GM12878 (cell line): Measurements from ENCODE around the gene TGM6. TPM values are rescaled to one million over a fixed set of nuclear protein-coding genes. Genes with fewer than 3 reads are reported as not detected.

ENCODE experiments used
- ATAC-seq: fragments of 200-7000 bp; cut with Tn5 transposase; 3 replicates; pipeline ENCODE4 v1.9.1; 2020; ENCODE audit warnings: mild to moderate bottlenecking, moderate library complexity
- BruUV-seq: library from RNA; stranded (reverse); fragments of 400-500 nt; replicated peaks from 2 replicates; lab custom pipeline; 2021; lab: Mats Ljungman, UMichigan
- CTCF ChIA-PET: fragments of 300-600 bp; sonication (Branson Sonifier 250); formaldehyde crosslinking; extraction: SDS; loops from one replicate; lab custom pipeline; 2021; ENCODE audit warnings: inconsistent platforms; lab: Yijun Ruan, JAX
- POLR2A ChIA-PET: fragments of 350-600 bp; formaldehyde crosslinking; extraction: SDS; loops from one replicate; lab custom pipeline; 2021; ENCODE audit warnings: inconsistent platforms; lab: Charles Lee
- RAD21 ChIA-PET: fragments of 300-600 bp; sonication (Branson Sonifier 250); formaldehyde crosslinking; loops from one replicate; lab custom pipeline; 2023; ENCODE audit warnings: antibody characterized with exemption; ENCODE audit not compliant: unreplicated experiment; lab: Charles Lee
- SMC1A ChIA-PET: fragments of 300-600 bp; sonication (Branson Sonifier 250); formaldehyde crosslinking; loops from one replicate; lab custom pipeline; 2023; ENCODE audit not compliant: unreplicated experiment, uncharacterized antibody; lab: Charles Lee
- DNase-seq: peaks from one replicate; pipeline ENCODE4 v3.0.0-alpha.2; 2011; ENCODE audit warnings: low read depth, low spot score
- FAIRE-seq: peaks from 3 replicates; lab custom pipeline; 2011; peaks lifted over from hg19 to GRCh38; lab: Jason Lieb, UNC
- H2AFZ ChIP-seq: 2 replicates; pipeline ENCODE4 v1.6.0; 2011; ENCODE audit warnings: low read depth, low read length, control low read depth; ENCODE audit not compliant: control insufficient read depth
- H3K27ac ChIP-seq: 2 replicates; pipeline ENCODE4 v1.5.1; 2011; ENCODE audit warnings: control low read depth; ENCODE audit not compliant: control insufficient read depth, insufficient read depth
- H3K27me3 ChIP-seq, 2 experiments: replicated peaks in 1 of 2; 2 replicates each; pipeline versions ENCODE4 v1.6.0 to v1.6.1; 2011; ENCODE audit warnings: low read length in 1 of 2; ENCODE audit not compliant: control insufficient read depth in 2 of 2, insufficient read depth in 2 of 2
- H3K36me3 ChIP-seq, 2 experiments: 2 replicates each; pipeline ENCODE4 v1.5.1; 2011; ENCODE audit warnings: low read length in 1 of 2; ENCODE audit not compliant: control insufficient read depth in 2 of 2, insufficient read depth in 2 of 2
- H3K4me1 ChIP-seq: 2 replicates; pipeline ENCODE4 v1.6.1; 2011; ENCODE audit warnings: mild to moderate bottlenecking, low read length, moderate library complexity, mixed read lengths; ENCODE audit not compliant: control insufficient read depth, insufficient read depth
- H3K4me2 ChIP-seq: 2 replicates; pipeline ENCODE4 v1.6.0; 2011; ENCODE audit warnings: control low read depth; ENCODE audit not compliant: control insufficient read depth, insufficient read depth
- H3K4me3 ChIP-seq: fragments of 200-600 bp; sonication (generic); 2 replicates; pipeline ENCODE4 v1.5.1; 2016
- H3K79me2 ChIP-seq: 2 replicates; pipeline ENCODE4 v1.6.0; 2011; ENCODE audit warnings: low read length; ENCODE audit not compliant: control insufficient read depth, insufficient read depth
- H3K9ac ChIP-seq: 2 replicates; pipeline ENCODE4 v1.8.0; 2011; ENCODE audit warnings: low read length, control low read depth, mixed read lengths; ENCODE audit not compliant: control insufficient read depth, insufficient read depth
- H3K9me3 ChIP-seq: replicated peaks from 3 replicates; pipeline ENCODE4 v1.5.1; 2011; ENCODE audit warnings: mild to moderate bottlenecking, low read length; ENCODE audit not compliant: control insufficient read depth, insufficient read depth
- H4K20me1 ChIP-seq: 2 replicates; pipeline ENCODE4 v1.6.0; 2011; ENCODE audit not compliant: control insufficient read depth, insufficient read depth
- ETV6 ChIP-seq, 2 experiments: fragments of 450-650 bp in 1 of 2; IDR thresholded peaks in 1 of 2; conservative IDR thresholded peaks in 1 of 2; 2 replicates each; pipeline ENCODE4 v1.6.1; 2014; ENCODE audit warnings: antibody characterized with exemption in 1 of 2, borderline replicate concordance in 1 of 2, low read depth in 1 of 2, mild to moderate bottlenecking in 1 of 2, moderate library complexity in 1 of 2
- JUND ChIP-seq: IDR thresholded peaks from 2 replicates; pipeline ENCODE4 v1.6.1; 2012; ENCODE audit warnings: low read depth, mild to moderate bottlenecking, low read length, improper control_type of control experiment, moderate library complexity
- MTA3 ChIP-seq: IDR thresholded peaks from 2 replicates; pipeline ENCODE4 v1.6.1; 2012; ENCODE audit warnings: low read length, inconsistent platforms, borderline replicate concordance
- RCOR1 ChIP-seq: conservative IDR thresholded peaks from 2 replicates; pipeline ENCODE4 v1.6.1; 2012; ENCODE audit warnings: low read depth, low read length, improper control_type of control experiment
- SIX5 ChIP-seq: IDR thresholded peaks from 2 replicates; pipeline ENCODE4 v1.6.1; 2011; ENCODE audit warnings: mild to moderate bottlenecking, low read depth, low read length, moderate library complexity; ENCODE audit not compliant: severe bottlenecking
- SMC3 ChIP-seq: IDR thresholded peaks from 2 replicates; pipeline ENCODE4 v1.6.1; 2011; ENCODE audit warnings: low read length, improper control_type of control experiment, borderline replicate concordance
- STAT1 ChIP-seq: fragments of 450-650 bp; conservative IDR thresholded peaks from 2 replicates; pipeline ENCODE4 v1.6.1; 2014; ENCODE audit warnings: antibody characterized with exemption, mild to moderate bottlenecking
- TARDBP ChIP-seq: IDR thresholded peaks from 2 replicates; pipeline ENCODE4 v1.6.1; 2016; ENCODE audit warnings: borderline replicate concordance
- WRNIP1 ChIP-seq: IDR thresholded peaks from 2 replicates; pipeline ENCODE4 v1.6.1; 2011; ENCODE audit warnings: low read depth, low read length, improper control_type of control experiment, borderline replicate concordance
- ZNF384 ChIP-seq: IDR thresholded peaks from 2 replicates; pipeline ENCODE4 v1.6.1; 2012; ENCODE audit warnings: low read depth, mild to moderate bottlenecking, low read length, improper control_type of control experiment, borderline replicate concordance
- ZNF687 ChIP-seq: fragments of 450-650 bp; IDR thresholded peaks from 2 replicates; pipeline ENCODE4 v1.6.1; 2017; ENCODE audit warnings: mild to moderate bottlenecking, moderate library complexity
- WGBS: methylation state at CpG from one replicate; pipeline ENCODE4 v1.1.6; 2016; ENCODE audit warnings: low lambda C conversion rate; ENCODE audit not compliant: insufficient replicate concordance, insufficient coverage; ENCODE audit errors: missing lambda C conversion rate; 5-methylcytosine and 5-hydroxymethylcytosine counted together
- in situ Hi-C: fragments of 300-500 bp; cut with MboI; formaldehyde crosslinking; loops from 9 replicates; pipeline ENCODE4 v1.14.3; 2018; ENCODE audit warnings: mixed read lengths
- intact Hi-C: fragments of 100-400 bp; cut with micrococcal nuclease; formaldehyde crosslinking; loops from one replicate; pipeline ENCODE4 v1.14.2; 2022; ENCODE audit not compliant: unreplicated experiment
- polyA plus RNA-seq, 11 experiments: library from polyadenylated mRNA; depleted of rRNA in 4 of 11; unstranded in 6 of 11; stranded (reverse) in 5 of 11; fragments of >200 nt; fragmentation: Nextera tagmentation in 4 of 11; fragmentation: Illumina TruSeq in 1 of 11; extraction: Ambion mirVana in 4 of 11; extraction: Trizol in 1 of 11; gene quantifications; 1 replicate in 1 of 11; 2 replicates in 10 of 11; pipeline versions ENCODE4 v1.2.1 to v1.2.3, GENCODE V29; 2011 to 2016; ENCODE audit warnings: inconsistent platforms in 2 of 11, missing spikeins in 2 of 11, low read depth in 1 of 11
- total RNA-seq, 4 experiments: library from RNA; depleted of rRNA in 3 of 4; stranded (reverse); fragments of >200 nt in 3 of 4; fragmentation: Illumina TruSeq in 1 of 4; extraction: Trizol in 1 of 4; gene quantifications; 2 replicates each; pipeline versions ENCODE4 v1.2.1 to v1.2.3, GENCODE V29; 2013 to 2021

Gene TGM6
- total and polyA plus RNA-seq, 10 of the 15 experiments (the other 5 are each of a cell fraction or from before 2014, with no cell fraction given), result not detected

- no peak for TF ChIP-seq ETV6 (conservative IDR thresholded peaks at IDR 0.05 in 1 of 2, IDR thresholded peaks at IDR 0.05 in 1 of 2; ENCODE audit: borderline replicate concordance in 1 of 2, low read depth in 1 of 2)
- no peak for TF ChIP-seq RCOR1
- TF ChIP-seq WRNIP1, result no peak
- TF ChIP-seq SMC3, result no peak
- TF ChIP-seq ZNF384, result no peak
- TF ChIP-seq ZNF687, result no peak
Observed at GRCh38 chr20:2429051-2429450, 48.4 kb downstream of the TGM6 start (continued).

GRCh38 chr20:2430538-2430937 is 49.8 kb downstream of the TGM6 start:
- TF ChIP-seq TARDBP (no peak), STAT1 (no peak), SIX5 (no peak), JUND (no peak), MTA3 (no peak)
- in situ Hi-C loops (no loop called here), intact Hi-C loops (no loop called here)
- DNase-seq (no peak), ATAC-seq (no peak), FAIRE-seq (no peak)
- ChIA-PET SMC1A (interaction anchor here (1.1 kb wide), 1 partner anchor 223 kb away, joined by 3 read pairs; no protein-coding TSS in a partner anchor), RAD21 (no interaction called here), POLR2A (no interaction called here), CTCF (no interaction called here)
- H3K36me3 ChIP-seq, result no peaks in the 10 kb centered on the region
- H4K20me1 ChIP-seq, result no peaks in the 10 kb centered on the region
- no peak overlapping the region for H3K4me2 ChIP-seq
- no peak overlapping the region for H2AFZ ChIP-seq
- no peak overlapping the region for H3K4me3 ChIP-seq
- no peaks in the 10 kb centered on the region for H3K4me1 ChIP-seq
- no peaks in the 10 kb centered on the region for H3K27me3 ChIP-seq
- H3K9ac ChIP-seq, result no peak overlapping the region
- WGBS, result 55% methylated on average over 4 of the region's 4 CpGs
- no TSS peak for BruUV-seq
- no peaks in the 10 kb centered on the region for H3K9me3 ChIP-seq
- no peaks in the 10 kb centered on the region for H3K79me2 ChIP-seq
- no peak overlapping the region for H3K27ac ChIP-seq
